DLD1 (cell line): Measurements from ENCODE around the gene TRRAP.

ENCODE experiments used
- in situ Hi-C: cut with HindIII; loops from 2 replicates; pipeline ENCODE4 v1.10.0; 2017; ENCODE audit warnings: low sequenced_read_pairs

The TRRAP gene

GRCh38 chr7:98933321-98933720 is 55.0 kb downstream of the TRRAP start:
- in situ Hi-C loops: no loop called here

GRCh38 chr7:98934267-98934666 is 55.9 kb downstream of the TRRAP start:
- in situ Hi-C loops: no loop called here

- in situ Hi-C loops: no loop called here
Measured at GRCh38 chr7:98935811-98936210, 57.5 kb downstream of the TRRAP start.

GRCh38 chr7:98943336-98943735 is 65.0 kb downstream of the TRRAP start:
- in situ Hi-C loops: no loop called here

GRCh38 chr7:98944386-98944785 is 66.1 kb downstream of the TRRAP start:
- in situ Hi-C loops: no loop called here

- in situ Hi-C loops: no loop called here
Measured at GRCh38 chr7:98945852-98946251, 67.5 kb downstream of the TRRAP start.

GRCh38 chr7:98946389-98946788 is 68.1 kb downstream of the TRRAP start:
- in situ Hi-C loops: no loop called here

GRCh38 chr7:98949336-98950044 is 71.2 kb downstream of the TRRAP start:
- in situ Hi-C loops: no loop called here

GRCh38 chr7:98955992-98956391 is 77.7 kb downstream of the TRRAP start:
- in situ Hi-C loops: no loop called here

GRCh38 chr7:98956469-98956868 is 78.1 kb downstream of the TRRAP start:
- in situ Hi-C loops: no loop called here

- in situ Hi-C loops: no loop called here
Measured at GRCh38 chr7:98956937-98957336, 78.6 kb downstream of the TRRAP start.

- in situ Hi-C loops: no loop called here
Measured at GRCh38 chr7:98957766-98958165, 79.4 kb downstream of the TRRAP start.

- in situ Hi-C loops: no loop called here
Measured at GRCh38 chr7:98958968-98959367, 80.6 kb downstream of the TRRAP start.

- in situ Hi-C loops: no loop called here
Measured at GRCh38 chr7:98963305-98963704, 85.0 kb downstream of the TRRAP start.

GRCh38 chr7:98964596-98964995 is 86.3 kb downstream of the TRRAP start:
- in situ Hi-C loops: no loop called here

- in situ Hi-C loops: no loop called here
Measured at GRCh38 chr7:98968621-98969020, 90.3 kb downstream of the TRRAP start.

GRCh38 chr7:98969386-98969785 is 91.1 kb downstream of the TRRAP start:
- in situ Hi-C loops: no loop called here

GRCh38 chr7:98970016-98970615 is 91.8 kb downstream of the TRRAP start:
- in situ Hi-C loops: no loop called here

- in situ Hi-C loops: no loop called here
Measured at GRCh38 chr7:98970805-98971204, 92.5 kb downstream of the TRRAP start.

GRCh38 chr7:98974205-98974604 is 95.9 kb downstream of the TRRAP start:
- in situ Hi-C loops: no loop called here

GRCh38 chr7:98974906-98975816 is 96.8 kb downstream of the TRRAP start:
- in situ Hi-C loops: no loop called here
